Dermis blood vessel endothelial cell (primary cell): Measurements from ENCODE around the gene MEIS1. TPM values are rescaled to one million over a fixed set of nuclear protein-coding genes. Genes with fewer than 3 reads are reported as not detected.

Source experiments
- DNase-seq: peaks from one replicate; pipeline ENCODE4 v3.0.0; 2010
- total RNA-seq: library from RNA; depleted of rRNA; stranded (reverse); fragments of >200 nt; gene quantifications from 2 replicates; pipeline ENCODE4 v1.2.3, GENCODE V29; 2014

MEIS1 gene
- total RNA-seq, 1 donor from 2014 or later: 3.4 TPM

GRCh38 chr2:66536997-66537396, 102.1 kb downstream of the MEIS1 start:
- DNase-seq: no peak

- no peak for DNase-seq
Measured at GRCh38 chr2:66538291-66538690, 103.4 kb downstream of the MEIS1 start.

- DNase-seq: no peak
Measured at GRCh38 chr2:66539452-66539851, 104.5 kb downstream of the MEIS1 start.

- DNase-seq: no peak
Measured at GRCh38 chr2:66541646-66542045, 106.7 kb downstream of the MEIS1 start.

GRCh38 chr2:66543257-66543767, 108.4 kb downstream of the MEIS1 start:
- no peak for DNase-seq

- no peak for DNase-seq
Measured at GRCh38 chr2:66544258-66544657, 109.3 kb downstream of the MEIS1 start.

GRCh38 chr2:66545258-66545657, 110.3 kb downstream of the MEIS1 start:
- DNase-seq: no peak

- no peak for DNase-seq
Measured at GRCh38 chr2:66547118-66547517, 112.2 kb downstream of the MEIS1 start.

GRCh38 chr2:66547887-66548286, 113.0 kb downstream of the MEIS1 start:
- no peak for DNase-seq

- no peak for DNase-seq
Measured at GRCh38 chr2:66548422-66548821, 113.5 kb downstream of the MEIS1 start.

GRCh38 chr2:66550826-66551225, 115.9 kb downstream of the MEIS1 start:
- DNase-seq: no peak

GRCh38 chr2:66553370-66553769, 118.4 kb downstream of the MEIS1 start:
- no peak for DNase-seq

- DNase-seq: no peak
Measured at GRCh38 chr2:66555091-66555490, 120.2 kb downstream of the MEIS1 start.

GRCh38 chr2:66555501-66556324, 120.8 kb downstream of the MEIS1 start:
- DNase-seq: no peak

- no peak for DNase-seq
Measured at GRCh38 chr2:66559672-66560071, 124.7 kb downstream of the MEIS1 start.

- no peak for DNase-seq
Measured at GRCh38 chr2:66560683-66561082, 125.8 kb downstream of the MEIS1 start.

GRCh38 chr2:66561645-66562303, 126.8 kb downstream of the MEIS1 start:
- no peak for DNase-seq

GRCh38 chr2:66562304-66562685, 127.4 kb downstream of the MEIS1 start:
- no peak for DNase-seq

GRCh38 chr2:66563473-66563872, 128.5 kb downstream of the MEIS1 start:
- no peak for DNase-seq

- no peak for DNase-seq
Measured at GRCh38 chr2:66565291-66565690, 130.4 kb downstream of the MEIS1 start.

- no peak for DNase-seq
Measured at GRCh38 chr2:66566726-66567399, 131.9 kb downstream of the MEIS1 start.

GRCh38 chr2:66567729-66568128, 132.8 kb downstream of the MEIS1 start:
- no peak for DNase-seq

GRCh38 chr2:66568650-66569300, 133.8 kb downstream of the MEIS1 start:
- DNase-seq: no peak
